Activated naive CD4-positive, alpha-beta T cell treated with anti-CD3 and anti-CD28 coated beads, Interleukin-2, amount 10 ng/mL, durations not matched to agents 7 days and 5 days (primary cell): ENCODE measurements around the gene ARMC6.
A peak's percentile ranks its signal among the peaks of the same experiment; 100 is the strongest.

ENCODE experiments used
- CTCF ChIA-PET: fragments of 350-600 bp; sonication (Branson Sonifier 250); formaldehyde crosslinking; loops from one replicate; lab custom pipeline; 2021; ENCODE audit warnings: antibody characterized with exemption; lab: Charles Lee
- DNase-seq: peaks from one replicate; pipeline ENCODE4 v3.0.0-alpha.2; 2020
- H3K27ac Mint-ChIP-seq: one replicate; pipeline ENCODE4 v1.8.0; 2021; ENCODE audit warnings: mild to moderate bottlenecking, moderate library complexity, mixed read lengths
- H3K27me3 Mint-ChIP-seq: one replicate; pipeline ENCODE4 v1.8.0; 2021; ENCODE audit warnings: mild to moderate bottlenecking, mixed read lengths
- H3K36me3 Mint-ChIP-seq: one replicate; pipeline ENCODE4 v1.8.0; 2021; ENCODE audit warnings: mixed read lengths
- H3K4me1 Mint-ChIP-seq: one replicate; pipeline ENCODE4 v1.8.0; 2021; ENCODE audit warnings: mixed read lengths
- H3K4me3 Mint-ChIP-seq: one replicate; pipeline ENCODE4 v1.8.0; 2021; ENCODE audit warnings: mild to moderate bottlenecking, moderate library complexity, mixed read lengths
- H3K9me3 Mint-ChIP-seq: one replicate; pipeline ENCODE4 v1.8.0; 2021; ENCODE audit warnings: mixed read lengths

ARMC6 gene

GRCh38 chr19:19033426-19034203, at the start of gene ARMC6, which contains the start of gene SUGP2:
ARMC6 (plus strand) TSS chr19:19033603; CDS start chr19:19034210, 607 bp downstream.
SUGP2 (minus strand) TSS chr19:19033517; CDS start chr19:19031071, 2,446 bp downstream.
- Mint-ChIP-seq H3K27ac (peak within 1 kb of the TSS; percentile 93), H3K9me3 (no peaks in the 10 kb centered on the region), H3K36me3 (peaks cover 34% of the 10 kb centered on the region), H3K4me1 (peaks cover 41% of the 10 kb centered on the region), H3K4me3 (peak within 1 kb of the TSS; percentile 96), H3K27me3 (no peaks in the 10 kb centered on the region)
- CTCF ChIA-PET: no interaction called here
- DNase-seq: peak; percentile 91

- CTCF ChIA-PET: no interaction called here
- no peak overlapping the region for H3K4me3 Mint-ChIP-seq
- no peak for DNase-seq
- no peak overlapping the region for H3K27ac Mint-ChIP-seq
- no peaks in the 10 kb centered on the region for H3K9me3 Mint-ChIP-seq
- peaks cover 74% of the 10 kb centered on the region for H3K27me3 Mint-ChIP-seq
- H3K4me1 Mint-ChIP-seq: no peaks in the 10 kb centered on the region
- H3K36me3 Mint-ChIP-seq: no peaks in the 10 kb centered on the region
Observed at GRCh38 chr19:18984251-18984650, 49.2 kb upstream of the ARMC6 start.

- Mint-ChIP-seq H3K36me3 (no peaks in the 10 kb centered on the region), H3K27ac (no peak overlapping the region), H3K9me3 (no peaks in the 10 kb centered on the region), H3K4me1 (no peaks in the 10 kb centered on the region), H3K4me3 (no peak overlapping the region), H3K27me3 (peaks cover 73% of the 10 kb centered on the region)
- DNase-seq: no peak
- CTCF ChIA-PET: interaction anchor here (0.7 to 1.1 kb wide), 2 partner anchors 41 to 70 kb away, joined by 3 read pairs; no protein-coding TSS in a partner anchor
Observed at GRCh38 chr19:18985257-18985656, 48.1 kb upstream of the ARMC6 start.

- Mint-ChIP-seq H3K27ac (no peak overlapping the region), H3K4me3 (no peak overlapping the region), H3K27me3 (peaks cover 52% of the 10 kb centered on the region), H3K36me3 (peaks cover 8% of the 10 kb centered on the region), H3K9me3 (no peaks in the 10 kb centered on the region), H3K4me1 (no peaks in the 10 kb centered on the region)
- no peak for DNase-seq
- CTCF ChIA-PET: interaction anchor here (1.0 to 1.8 kb wide), 2 partner anchors 9 to 68 kb away, joined by 3 to 7 read pairs; partner anchors contain the start of genes COPE and DDX49
Observed at GRCh38 chr19:18987456-18987855, 45.9 kb upstream of the ARMC6 start.

- H3K4me3 Mint-ChIP-seq: no peak overlapping the region
- no peak overlapping the region for H3K27ac Mint-ChIP-seq
- CTCF ChIA-PET: no interaction called here
- H3K27me3 Mint-ChIP-seq: peaks cover 35% of the 10 kb centered on the region
- no peaks in the 10 kb centered on the region for H3K9me3 Mint-ChIP-seq
- no peak for DNase-seq
- peaks cover 24% of the 10 kb centered on the region for H3K36me3 Mint-ChIP-seq
- H3K4me1 Mint-ChIP-seq: no peaks in the 10 kb centered on the region
Observed at GRCh38 chr19:18989316-18989715, 44.1 kb upstream of the ARMC6 start.

GRCh38 chr19:18990128-18990708, 43.2 kb upstream of the ARMC6 start:
- Mint-ChIP-seq H3K4me1 (no peaks in the 10 kb centered on the region), H3K4me3 (no peak overlapping the region), H3K9me3 (no peaks in the 10 kb centered on the region), H3K27ac (no peak overlapping the region), H3K36me3 (peaks cover 25% of the 10 kb centered on the region), H3K27me3 (peaks cover 26% of the 10 kb centered on the region)
- no peak for DNase-seq
- CTCF ChIA-PET: no interaction called here

- Mint-ChIP-seq H3K4me1 (no peaks in the 10 kb centered on the region), H3K36me3 (peaks cover 25% of the 10 kb centered on the region), H3K9me3 (no peaks in the 10 kb centered on the region), H3K27me3 (peaks cover 18% of the 10 kb centered on the region), H3K27ac (no peak overlapping the region), H3K4me3 (no peak overlapping the region)
- DNase-seq: no peak
- CTCF ChIA-PET: no interaction called here
Observed at GRCh38 chr19:18991006-18991405, 42.4 kb upstream of the ARMC6 start.

GRCh38 chr19:18991468-18991867, 41.9 kb upstream of the ARMC6 start:
- Mint-ChIP-seq H3K27ac (peak overlapping the region; percentile 24), H3K27me3 (peaks cover 13% of the 10 kb centered on the region), H3K9me3 (no peaks in the 10 kb centered on the region), H3K4me3 (no peak overlapping the region), H3K4me1 (no peaks in the 10 kb centered on the region), H3K36me3 (peaks cover 25% of the 10 kb centered on the region)
- CTCF ChIA-PET: no interaction called here
- no peak for DNase-seq

- Mint-ChIP-seq H3K27ac (no peak overlapping the region), H3K4me1 (no peaks in the 10 kb centered on the region), H3K9me3 (no peaks in the 10 kb centered on the region), H3K36me3 (peaks cover 30% of the 10 kb centered on the region), H3K27me3 (peaks cover under 1% of the 10 kb centered on the region), H3K4me3 (no peak overlapping the region)
- CTCF ChIA-PET: no interaction called here
- no peak for DNase-seq
Observed at GRCh38 chr19:18992696-18993095, 40.7 kb upstream of the ARMC6 start.

GRCh38 chr19:18993115-18993514, 40.3 kb upstream of the ARMC6 start:
- H3K27ac Mint-ChIP-seq: no peak overlapping the region
- no peaks in the 10 kb centered on the region for H3K4me1 Mint-ChIP-seq
- H3K27me3 Mint-ChIP-seq: no peaks in the 10 kb centered on the region
- H3K36me3 Mint-ChIP-seq: peaks cover 30% of the 10 kb centered on the region
- no peak for DNase-seq
- CTCF ChIA-PET: no interaction called here
- no peak overlapping the region for H3K4me3 Mint-ChIP-seq
- H3K9me3 Mint-ChIP-seq: no peaks in the 10 kb centered on the region

- peak; percentile 29 for DNase-seq
- CTCF ChIA-PET: interaction anchor here (1.1 to 1.7 kb wide), 3 partner anchors 9 to 179 kb away, joined by 3 to 7 read pairs (median 4); no protein-coding TSS in a partner anchor
- peaks cover 21% of the 10 kb centered on the region for H3K4me1 Mint-ChIP-seq
- H3K36me3 Mint-ChIP-seq: peaks cover 43% of the 10 kb centered on the region
- no peak overlapping the region for H3K27ac Mint-ChIP-seq
- no peaks in the 10 kb centered on the region for H3K9me3 Mint-ChIP-seq
- H3K4me3 Mint-ChIP-seq: no peak overlapping the region
- H3K27me3 Mint-ChIP-seq: no peaks in the 10 kb centered on the region
Observed at GRCh38 chr19:18995804-18996241, 37.6 kb upstream of the ARMC6 start.

GRCh38 chr19:18996351-18996750, 37.1 kb upstream of the ARMC6 start:
- H3K4me3 Mint-ChIP-seq: no peak overlapping the region
- CTCF ChIA-PET: interaction anchor here (1.4 to 1.7 kb wide), 2 partner anchors 9 to 178 kb away, joined by 4 to 7 read pairs; no protein-coding TSS in a partner anchor
- peaks cover 21% of the 10 kb centered on the region for H3K4me1 Mint-ChIP-seq
- H3K9me3 Mint-ChIP-seq: no peaks in the 10 kb centered on the region
- DNase-seq: no peak
- H3K27me3 Mint-ChIP-seq: no peaks in the 10 kb centered on the region
- H3K27ac Mint-ChIP-seq: no peak overlapping the region
- H3K36me3 Mint-ChIP-seq: peaks cover 42% of the 10 kb centered on the region

- Mint-ChIP-seq H3K36me3 (peaks cover 45% of the 10 kb centered on the region), H3K4me1 (peaks cover 21% of the 10 kb centered on the region), H3K27me3 (no peaks in the 10 kb centered on the region), H3K4me3 (no peak overlapping the region), H3K9me3 (no peaks in the 10 kb centered on the region), H3K27ac (no peak overlapping the region)
- DNase-seq: no peak
- CTCF ChIA-PET: interaction anchor here (1.7 kb wide), 1 partner anchor 10 kb away, joined by 7 read pairs; no protein-coding TSS in a partner anchor
Observed at GRCh38 chr19:18996796-18997394, 36.5 kb upstream of the ARMC6 start.

GRCh38 chr19:18998276-18998675, 35.1 kb upstream of the ARMC6 start:
- no peaks in the 10 kb centered on the region for H3K27me3 Mint-ChIP-seq
- H3K36me3 Mint-ChIP-seq: peaks cover 45% of the 10 kb centered on the region
- peaks cover 21% of the 10 kb centered on the region for H3K4me1 Mint-ChIP-seq

More at GRCh38 chr19:18998276-18998675, 35.1 kb upstream of the ARMC6 start:
- no peaks in the 10 kb centered on the region for H3K9me3 Mint-ChIP-seq
- H3K27ac Mint-ChIP-seq: peak overlapping the region; percentile 78
- CTCF ChIA-PET: no interaction called here
- DNase-seq: no peak
- no peak overlapping the region for H3K4me3 Mint-ChIP-seq
